Choroid plexus epithelial cell (primary cell): Measurements from ENCODE around the gene EYS.

Experiments used
- DNase-seq: peaks from one replicate; pipeline ENCODE4 v3.0.0-alpha.2; 2010; ENCODE audit warnings: low read depth
- H3K4me3 ChIP-seq: 2 replicates; pipeline ENCODE4 v1.5.1; 2011; ENCODE audit warnings: low read depth, mild to moderate bottlenecking, control low read depth, low read length, moderate library complexity
- TF ChIP-seq, protein P1 (sequence below): conservative IDR thresholded peaks from 2 replicates; pipeline ENCODE4 v1.5.1; 2011; ENCODE audit warnings: low read depth, mild to moderate bottlenecking, control low read depth, inconsistent platforms, low read length, moderate library complexity

The EYS gene

GRCh38 chr6:65126667-65127066, 580.4 kb downstream of the EYS start:
- no peak for DNase-seq
- no peak overlapping the region for H3K4me3 ChIP-seq
- TF ChIP-seq, protein P1, sequence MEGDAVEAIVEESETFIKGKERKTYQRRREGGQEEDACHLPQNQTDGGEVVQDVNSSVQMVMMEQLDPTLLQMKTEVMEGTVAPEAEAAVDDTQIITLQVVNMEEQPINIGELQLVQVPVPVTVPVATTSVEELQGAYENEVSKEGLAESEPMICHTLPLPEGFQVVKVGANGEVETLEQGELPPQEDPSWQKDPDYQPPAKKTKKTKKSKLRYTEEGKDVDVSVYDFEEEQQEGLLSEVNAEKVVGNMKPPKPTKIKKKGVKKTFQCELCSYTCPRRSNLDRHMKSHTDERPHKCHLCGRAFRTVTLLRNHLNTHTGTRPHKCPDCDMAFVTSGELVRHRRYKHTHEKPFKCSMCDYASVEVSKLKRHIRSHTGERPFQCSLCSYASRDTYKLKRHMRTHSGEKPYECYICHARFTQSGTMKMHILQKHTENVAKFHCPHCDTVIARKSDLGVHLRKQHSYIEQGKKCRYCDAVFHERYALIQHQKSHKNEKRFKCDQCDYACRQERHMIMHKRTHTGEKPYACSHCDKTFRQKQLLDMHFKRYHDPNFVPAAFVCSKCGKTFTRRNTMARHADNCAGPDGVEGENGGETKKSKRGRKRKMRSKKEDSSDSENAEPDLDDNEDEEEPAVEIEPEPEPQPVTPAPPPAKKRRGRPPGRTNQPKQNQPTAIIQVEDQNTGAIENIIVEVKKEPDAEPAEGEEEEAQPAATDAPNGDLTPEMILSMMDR, result no peak

- no peak overlapping the region for H3K4me3 ChIP-seq
- TF ChIP-seq, protein P1, result no peak
- peak; percentile 54 for DNase-seq
Measured at GRCh38 chr6:65123521-65123920, 583.5 kb downstream of the EYS start.

DNA sequence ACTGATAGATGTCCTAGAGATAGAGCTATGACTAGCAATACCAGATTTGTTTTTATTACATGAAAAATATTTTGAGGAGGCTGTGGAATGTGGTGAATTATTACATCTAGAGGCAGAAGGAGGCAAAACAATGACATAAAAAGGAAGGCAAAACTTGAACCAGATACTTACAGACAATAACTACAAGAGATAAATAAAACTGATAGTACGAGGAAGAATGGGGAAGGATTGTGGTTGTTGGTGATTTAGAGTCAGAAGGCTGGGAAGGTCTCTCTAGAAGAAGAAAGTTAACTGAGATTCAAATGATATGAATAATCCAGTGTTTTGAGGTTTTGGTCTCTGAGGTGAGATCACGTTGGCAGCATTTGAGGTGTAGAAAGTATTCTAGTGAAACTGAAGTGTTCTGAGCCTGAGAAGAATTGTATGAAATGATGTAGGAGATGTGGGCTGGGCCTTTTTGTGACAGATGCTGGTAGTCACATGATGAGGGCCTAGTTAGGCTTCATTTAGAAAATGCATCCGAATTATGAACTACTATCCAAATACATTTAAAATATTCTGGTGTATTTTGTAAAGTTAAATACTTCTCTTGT, 589.1 kb downstream of the EYS start:
- DNase-seq, result no peak
- TF ChIP-seq, protein P1, result no peak
- H3K4me3 ChIP-seq, result no peak overlapping the region

- H3K4me3 ChIP-seq, result no peak overlapping the region
- TF ChIP-seq, protein P1, result no peak
- DNase-seq, result no peak
Measured at GRCh38 chr6:65116326-65116725, 590.7 kb downstream of the EYS start.

DNA sequence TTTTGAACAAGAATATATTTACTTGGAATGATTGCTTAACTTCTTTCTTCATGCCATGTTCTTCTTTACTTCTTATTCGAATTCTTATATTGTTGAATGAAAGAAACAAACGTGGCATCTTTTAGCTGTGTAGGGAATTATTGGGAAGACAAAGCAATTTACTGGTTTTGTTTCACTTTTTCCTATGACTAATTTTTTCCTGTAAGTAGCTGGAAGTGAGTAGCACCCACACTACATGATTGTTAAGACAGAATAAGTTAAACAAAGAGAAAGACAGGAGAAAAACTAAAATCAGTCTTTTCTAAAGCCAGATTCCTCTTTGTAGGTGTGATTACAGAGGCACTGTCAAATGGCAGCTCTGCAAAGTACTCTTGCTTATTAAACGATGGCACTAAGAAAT, 593.4 kb downstream of the EYS start:
- no peak overlapping the region for H3K4me3 ChIP-seq
- DNase-seq, result peak; percentile 40
- TF ChIP-seq, protein P1, result no peak

DNA sequence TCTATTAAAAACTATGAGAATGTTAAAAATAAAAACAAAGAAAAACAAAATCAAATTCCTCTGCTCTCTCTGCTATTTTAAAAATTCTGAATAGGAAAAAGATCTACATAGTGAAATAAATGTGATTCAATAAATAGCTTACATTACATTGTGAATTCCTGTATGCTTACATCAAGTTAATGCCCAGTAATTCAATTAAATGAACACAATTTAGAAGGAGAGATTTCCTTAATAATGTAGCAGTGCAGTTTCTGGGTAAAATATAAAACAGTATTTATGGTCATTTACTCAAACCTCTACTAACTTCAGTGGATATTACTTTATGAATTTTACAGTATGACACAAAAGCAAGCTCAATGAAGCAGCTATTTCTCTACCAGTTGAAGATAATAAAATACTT, 594.6 kb downstream of the EYS start:
- TF ChIP-seq, protein P1, result no peak
- DNase-seq, result no peak
- no peak overlapping the region for H3K4me3 ChIP-seq

- peak; percentile 17 for DNase-seq
- TF ChIP-seq, protein P1, result no peak
- no peak overlapping the region for H3K4me3 ChIP-seq
Measured at GRCh38 chr6:65110031-65110430, 597.0 kb downstream of the EYS start.
